Measurements from ENCODE around the gene TMPRSS9. TPM values are rescaled to one million over a fixed set of nuclear protein-coding genes. Genes with fewer than 3 reads are reported as not detected.

Gene TMPRSS9
- total and polyA plus RNA-seq, 2 donors from 2014 or later, result not detected

DNA sequence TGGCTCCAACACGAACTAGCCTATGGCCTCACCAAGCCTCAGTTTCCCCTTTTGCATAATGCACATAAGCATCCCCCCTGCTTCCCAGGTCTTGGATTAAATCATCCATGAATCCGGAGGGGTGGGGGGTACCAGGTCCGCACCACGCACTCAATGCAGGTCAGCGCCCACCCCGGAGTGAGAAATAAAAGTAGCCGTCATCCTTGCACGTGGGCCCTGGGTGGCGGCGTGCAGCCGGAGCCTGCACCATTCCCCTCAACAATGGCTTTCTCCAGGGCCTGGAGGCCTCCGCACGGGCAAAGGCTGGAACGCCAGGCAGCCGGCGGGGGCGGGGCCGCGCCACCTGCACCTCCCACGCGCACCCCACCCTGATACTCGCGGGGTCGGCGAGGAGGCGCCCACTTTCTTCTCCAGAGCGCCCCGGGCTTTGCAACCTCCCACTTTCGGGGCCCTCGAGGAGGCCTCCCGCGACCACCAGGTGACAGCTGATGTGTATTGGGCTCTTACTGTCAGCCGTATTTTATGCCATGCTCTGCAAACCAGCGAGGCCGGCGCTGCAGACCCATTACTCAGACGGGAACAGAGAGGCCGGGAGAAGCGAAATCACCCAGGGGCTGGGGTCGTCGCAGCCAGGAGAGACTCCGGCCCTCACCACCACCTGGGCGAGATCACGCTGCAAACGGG is 115.1 kb downstream of the TMPRSS9 start:
- peak overlapping the region in 2 of 3 donors; percentile 31 to 60 for H3K4me3 ChIP-seq (ENCODE audit: low read length in 3 of 3)
- intact Hi-C loops (cut with DNase I), result no loop called here
- TF ChIP-seq, protein P1, sequence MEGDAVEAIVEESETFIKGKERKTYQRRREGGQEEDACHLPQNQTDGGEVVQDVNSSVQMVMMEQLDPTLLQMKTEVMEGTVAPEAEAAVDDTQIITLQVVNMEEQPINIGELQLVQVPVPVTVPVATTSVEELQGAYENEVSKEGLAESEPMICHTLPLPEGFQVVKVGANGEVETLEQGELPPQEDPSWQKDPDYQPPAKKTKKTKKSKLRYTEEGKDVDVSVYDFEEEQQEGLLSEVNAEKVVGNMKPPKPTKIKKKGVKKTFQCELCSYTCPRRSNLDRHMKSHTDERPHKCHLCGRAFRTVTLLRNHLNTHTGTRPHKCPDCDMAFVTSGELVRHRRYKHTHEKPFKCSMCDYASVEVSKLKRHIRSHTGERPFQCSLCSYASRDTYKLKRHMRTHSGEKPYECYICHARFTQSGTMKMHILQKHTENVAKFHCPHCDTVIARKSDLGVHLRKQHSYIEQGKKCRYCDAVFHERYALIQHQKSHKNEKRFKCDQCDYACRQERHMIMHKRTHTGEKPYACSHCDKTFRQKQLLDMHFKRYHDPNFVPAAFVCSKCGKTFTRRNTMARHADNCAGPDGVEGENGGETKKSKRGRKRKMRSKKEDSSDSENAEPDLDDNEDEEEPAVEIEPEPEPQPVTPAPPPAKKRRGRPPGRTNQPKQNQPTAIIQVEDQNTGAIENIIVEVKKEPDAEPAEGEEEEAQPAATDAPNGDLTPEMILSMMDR (IDR thresholded peaks at IDR 0.05; ENCODE audit: borderline replicate concordance, extremely low read depth, insufficient read depth), result no peak
- peak overlapping the region in 2 of 3 donors; percentile 26 to 81 for H3K9ac ChIP-seq (ENCODE audit: low read length in 3 of 3)
- peak overlapping the region; percentile 93 to 95 for H3K27ac ChIP-seq (ENCODE audit: low read depth in 2 of 2, low read length in 2 of 2)
- peak; percentile 54 to 88 (median 59) for DNase-seq
- H3K9me3 ChIP-seq (ENCODE audit: control insufficient read depth in 2 of 3, insufficient read depth in 1 of 3, low read length in 3 of 3), result no peaks in the 10 kb centered on the region
- peaks cover 0 to 13% (median 0%) of the 10 kb centered on the region in 3 donors for H3K4me1 ChIP-seq (ENCODE audit: control insufficient read depth in 2 of 3, insufficient read depth in 2 of 3, low read depth in 1 of 3, low read length in 3 of 3)
- peaks cover 0 to 9% (median 4%) of the 10 kb centered on the region in 3 donors for H3K36me3 ChIP-seq (ENCODE audit: control insufficient read depth in 2 of 3, insufficient read depth in 3 of 3, low read length in 3 of 3)
- no peak for FAIRE-seq
- no peaks in the 10 kb centered on the region for H3K27me3 ChIP-seq (ENCODE audit: control insufficient read depth, insufficient read depth, low read length)

Small RNA genes within 50 kb of the gene (microRNA-seq; reads per million reads assigned to microRNA genes)
- gene MIR7108, result not detected

Other genes with a start within 250 kb of the TMPRSS9 start
- 125 TPM for gene AP3D1, start 208.7 kb upstream of the TMPRSS9 start, total RNA-seq
- gene AP3D1, start 208.7 kb upstream of the TMPRSS9 start, polyA plus RNA-seq (ENCODE audit: insufficient read depth, low read depth, low replicate concordance), result 68.4 TPM
- 32.0 TPM for gene DOT1L, start 196.3 kb upstream of the TMPRSS9 start, total RNA-seq
- gene DOT1L, start 196.3 kb upstream of the TMPRSS9 start, polyA plus RNA-seq (ENCODE audit: insufficient read depth, low read depth, low replicate concordance), result 5.7 TPM
- gene PLEKHJ1, start 123.9 kb upstream of the TMPRSS9 start, total RNA-seq, result 59.7 TPM
- 156 TPM for gene PLEKHJ1, start 123.9 kb upstream of the TMPRSS9 start, polyA plus RNA-seq (ENCODE audit: insufficient read depth, low read depth, low replicate concordance)
- gene SF3A2, start 123.4 kb upstream of the TMPRSS9 start, total RNA-seq, result 64.1 TPM
- 25.7 TPM for gene SF3A2, start 123.4 kb upstream of the TMPRSS9 start, polyA plus RNA-seq (ENCODE audit: insufficient read depth, low read depth, low replicate concordance)
- 1.0 TPM for gene AMH, start 110.9 kb upstream of the TMPRSS9 start, total RNA-seq
- 0.60 TPM for gene AMH, start 110.9 kb upstream of the TMPRSS9 start, polyA plus RNA-seq (ENCODE audit: insufficient read depth, low read depth, low replicate concordance)
- gene JSRP1, start 103.8 kb upstream of the TMPRSS9 start, total RNA-seq, result 5.0 TPM
- gene JSRP1, start 103.8 kb upstream of the TMPRSS9 start, polyA plus RNA-seq (ENCODE audit: insufficient read depth, low read depth, low replicate concordance), result 0.37 TPM
- 2.1 TPM for gene PEAK3, start 78.1 kb upstream of the TMPRSS9 start, total RNA-seq
- not detected for gene PEAK3, start 78.1 kb upstream of the TMPRSS9 start, polyA plus RNA-seq (ENCODE audit: insufficient read depth, low read depth, low replicate concordance)
- gene LINGO3, start 52.1 kb upstream of the TMPRSS9 start, total RNA-seq, result 0.09 TPM
- not detected for gene LINGO3, start 52.1 kb upstream of the TMPRSS9 start, polyA plus RNA-seq (ENCODE audit: insufficient read depth, low read depth, low replicate concordance)
- 54.0 TPM for gene LSM7, start 31.7 kb upstream of the TMPRSS9 start, total RNA-seq
- 160 TPM for gene LSM7, start 31.7 kb upstream of the TMPRSS9 start, polyA plus RNA-seq (ENCODE audit: insufficient read depth, low read depth, low replicate concordance)
- 94.1 TPM for gene SPPL2B, start 31.6 kb upstream of the TMPRSS9 start, total RNA-seq
- gene SPPL2B, start 31.6 kb upstream of the TMPRSS9 start, polyA plus RNA-seq (ENCODE audit: insufficient read depth, low read depth, low replicate concordance), result 25.3 TPM
- 69.7 TPM for gene TIMM13, start 67.3 kb downstream of the TMPRSS9 start, total RNA-seq
- gene TIMM13, start 67.3 kb downstream of the TMPRSS9 start, polyA plus RNA-seq (ENCODE audit: insufficient read depth, low read depth, low replicate concordance), result 188 TPM
- 27.6 TPM for gene LMNB2, start 96.7 kb downstream of the TMPRSS9 start, total RNA-seq
- 9.0 TPM for gene LMNB2, start 96.7 kb downstream of the TMPRSS9 start, polyA plus RNA-seq (ENCODE audit: insufficient read depth, low read depth, low replicate concordance)
- gene GADD45B, start 115.9 kb downstream of the TMPRSS9 start, total RNA-seq, result 88.5 TPM
- 149 TPM for gene GADD45B, start 115.9 kb downstream of the TMPRSS9 start, polyA plus RNA-seq (ENCODE audit: insufficient read depth, low read depth, low replicate concordance)